Neuronal stem cell (in vitro differentiated cells): ENCODE measurements around the gene RAD52.

Source experiments
- DNase-seq: peaks from one replicate; pipeline ENCODE4 v3.0.0-alpha.2; 2013; ENCODE audit warnings: low spot score
- H2AFZ ChIP-seq: one replicate; pipeline ENCODE4 v1.6.1; 2013; ENCODE audit warnings: mild to moderate bottlenecking, low read length, inconsistent platforms
- H2AK5ac ChIP-seq: 2 replicates; pipeline ENCODE4 v1.6.1; 2013; ENCODE audit warnings: low read depth, mild to moderate bottlenecking, inconsistent platforms, low read length, moderate library complexity, mixed read lengths
- H2BK120ac ChIP-seq: 2 replicates; pipeline ENCODE4 v1.6.1; 2013; ENCODE audit warnings: low read depth, mild to moderate bottlenecking, inconsistent platforms, low read length, moderate library complexity, mixed read lengths
- H2BK12ac ChIP-seq: one replicate; pipeline ENCODE4 v1.6.1; 2013; ENCODE audit warnings: low read length, inconsistent platforms
- H2BK15ac ChIP-seq: 2 replicates; pipeline ENCODE4 v1.6.1; 2013; ENCODE audit warnings: mild to moderate bottlenecking, low read length, inconsistent platforms, mixed read lengths
- H2BK5ac ChIP-seq: one replicate; pipeline ENCODE4 v1.6.1; 2013; ENCODE audit warnings: inconsistent platforms, mild to moderate bottlenecking, low read length, moderate library complexity
- H3K14ac ChIP-seq: one replicate; pipeline ENCODE4 v1.6.1; 2013; ENCODE audit warnings: low read length, inconsistent platforms
- H3K18ac ChIP-seq: 2 replicates; pipeline ENCODE4 v1.6.1; 2013; ENCODE audit warnings: low read length, inconsistent platforms
- H3K23ac ChIP-seq: 2 replicates; pipeline ENCODE4 v1.6.1; 2013; ENCODE audit warnings: low read depth, mild to moderate bottlenecking, mixed read lengths, low read length, inconsistent platforms; ENCODE audit not compliant: poor library complexity
- H3K27ac ChIP-seq: replicated peaks from 3 replicates; pipeline ENCODE4 v1.5.1; 2013; ENCODE audit warnings: low read length, inconsistent platforms
- H3K27me3 ChIP-seq, 3 experiments: 2 replicates each; pipeline ENCODE4 v1.6.1; 2013; ENCODE audit warnings: low read length in 3 of 3, mild to moderate bottlenecking in 2 of 3, inconsistent platforms in 1 of 3, low read depth in 1 of 3, mixed read lengths in 1 of 3, moderate library complexity in 1 of 3; ENCODE audit not compliant: control insufficient read depth in 3 of 3, insufficient read depth in 3 of 3
- H3K36me3 ChIP-seq, 2 donors: replicated peaks in 1 of 2; 2 replicates each; pipeline ENCODE4 v1.6.1; 2013; ENCODE audit warnings: low read length in 2 of 2; ENCODE audit not compliant: control insufficient read depth in 2 of 2, insufficient read depth in 2 of 2
- H3K4ac ChIP-seq: 2 replicates; pipeline ENCODE4 v1.6.1; 2013; ENCODE audit warnings: inconsistent platforms, mild to moderate bottlenecking, low read length, moderate library complexity
- H3K4me1 ChIP-seq, 2 donors: 1 replicate in 1 of 2; 2 replicates in 1 of 2; pipeline ENCODE4 v1.6.1; 2013; ENCODE audit warnings: low read length in 2 of 2, low read depth in 1 of 2; ENCODE audit not compliant: control insufficient read depth in 2 of 2, insufficient read depth in 1 of 2
- H3K4me2 ChIP-seq: one replicate; pipeline ENCODE4 v1.6.1; 2013; ENCODE audit warnings: mild to moderate bottlenecking, low read length, inconsistent platforms; ENCODE audit not compliant: insufficient read depth, poor library complexity, severe bottlenecking
- H3K4me3 ChIP-seq, 2 donors: 2 replicates each; pipeline ENCODE4 v1.5.1; 2013; ENCODE audit warnings: low read length in 2 of 2, mild to moderate bottlenecking in 2 of 2, inconsistent platforms in 1 of 2, moderate library complexity in 1 of 2
- H3K79me1 ChIP-seq: one replicate; pipeline ENCODE4 v1.6.1; 2013; ENCODE audit warnings: low read depth, mild to moderate bottlenecking, inconsistent platforms, low read length, moderate library complexity
- H3K9ac ChIP-seq: one replicate; pipeline ENCODE4 v1.6.1; 2013; ENCODE audit warnings: mild to moderate bottlenecking, low read depth, low read length, inconsistent platforms; ENCODE audit not compliant: poor library complexity
- H3K9me3 ChIP-seq, 2 donors: replicated peaks in 1 of 2; 2 replicates each; pipeline versions ENCODE3 to v1.6.1; 2013; ENCODE audit warnings: low read length in 2 of 2, mild to moderate bottlenecking in 2 of 2, inconsistent platforms in 1 of 2, low read depth in 1 of 2, mixed read lengths in 1 of 2, moderate library complexity in 1 of 2; ENCODE audit not compliant: control insufficient read depth in 2 of 2, insufficient read depth in 1 of 2
- H4K8ac ChIP-seq: one replicate; pipeline ENCODE4 v1.6.1; 2013; ENCODE audit warnings: low read depth, mild to moderate bottlenecking, inconsistent platforms, low read length, moderate library complexity
- H4K91ac ChIP-seq: one replicate; pipeline ENCODE4 v1.6.1; 2013; ENCODE audit warnings: low read length, low read depth, mild to moderate bottlenecking, inconsistent platforms; ENCODE audit not compliant: poor library complexity
- WGBS, 2 donors: extraction: QIAGEN DNeasy Blood & Tissue Kit; methylation state at CpG; one replicate each; pipeline ENCODE4 v1.1.7; 2013; ENCODE audit warnings: missing lambda C conversion rate in 2 of 2, mixed read lengths in 1 of 2; ENCODE audit not compliant: insufficient read length in 2 of 2, insufficient replicate concordance in 1 of 2; ENCODE audit errors: extremely low coverage in 2 of 2; 5-methylcytosine and 5-hydroxymethylcytosine counted together

Gene RAD52

GRCh38 chr12:903055-903454 lies 46.4 kb downstream of the RAD52 start:
- no peaks in the 10 kb centered on the region for H3K27me3 ChIP-seq
- no peak overlapping the region for H3K18ac ChIP-seq
- H3K4me1 ChIP-seq: peaks cover 0 to 4% of the 10 kb centered on the region in 2 donors
- no peak overlapping the region for H3K4me2 ChIP-seq
- H2AK5ac ChIP-seq: no peak overlapping the region
- H3K14ac ChIP-seq: no peak overlapping the region
- H3K36me3 ChIP-seq: peaks cover 35 to 95% of the 10 kb centered on the region in 2 donors
- H3K4ac ChIP-seq: no peak overlapping the region
- no peak overlapping the region for H2BK12ac ChIP-seq
- H2BK5ac ChIP-seq: no peak overlapping the region
- no peak overlapping the region for H2BK15ac ChIP-seq
- no peak for DNase-seq
- H3K27ac ChIP-seq: no peak overlapping the region
- no peak overlapping the region for H4K8ac ChIP-seq
- no peak overlapping the region for H2BK120ac ChIP-seq
- no peaks in the 10 kb centered on the region for H3K79me1 ChIP-seq
- H3K9me3 ChIP-seq: no peaks in the 10 kb centered on the region
- no peak overlapping the region for H4K91ac ChIP-seq
- WGBS, 2 donors: no CpG with 5 or more reads among the region's 5 CpGs
- no peak overlapping the region for H3K9ac ChIP-seq
- no peak overlapping the region for H3K23ac ChIP-seq
- H3K4me3 ChIP-seq: no peak overlapping the region
- no peak overlapping the region for H2AFZ ChIP-seq

DNA sequence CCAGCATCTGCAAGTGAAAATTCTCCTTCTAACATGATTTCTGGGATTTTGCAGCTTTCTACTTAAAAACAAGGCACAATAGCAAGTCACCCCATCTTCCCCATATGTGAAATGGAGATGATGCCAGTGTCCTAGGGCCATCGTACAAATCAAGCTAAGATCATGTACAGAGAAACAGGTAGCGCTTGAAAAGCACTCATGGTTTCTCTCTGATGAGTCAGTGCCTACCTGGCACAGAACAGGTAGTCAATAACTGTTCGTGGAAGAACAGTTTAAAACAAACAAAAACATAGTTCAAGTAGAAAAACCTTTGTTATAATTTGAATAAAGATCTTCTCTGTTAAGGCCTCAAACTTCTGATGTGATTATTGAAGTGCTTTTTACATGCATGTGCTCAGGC lies 46.9 kb downstream of the RAD52 start:
- Histone ChIP-seq H3K27me3 (no peaks in the 10 kb centered on the region), H2AFZ (no peak overlapping the region), H3K23ac (no peak overlapping the region), H2BK15ac (no peak overlapping the region), H4K91ac (no peak overlapping the region), H3K4me3 (no peak overlapping the region), H3K27ac (no peak overlapping the region), H2AK5ac (no peak overlapping the region), H3K79me1 (no peaks in the 10 kb centered on the region), H3K18ac (no peak overlapping the region), H2BK5ac (no peak overlapping the region), H4K8ac (no peak overlapping the region), H3K14ac (no peak overlapping the region), H3K36me3 (peaks cover 34 to 95% of the 10 kb centered on the region in 2 donors), H3K4me2 (no peak overlapping the region), H2BK12ac (no peak overlapping the region), H3K4ac (no peak overlapping the region), H3K9ac (no peak overlapping the region), H3K9me3 (no peaks in the 10 kb centered on the region), H3K4me1 (peaks cover 0 to 4% of the 10 kb centered on the region in 2 donors), H2BK120ac (no peak overlapping the region)
- no CpG with 5 or more reads among the region's 3 CpGs for WGBS, 2 donors
- DNase-seq: no peak

DNA sequence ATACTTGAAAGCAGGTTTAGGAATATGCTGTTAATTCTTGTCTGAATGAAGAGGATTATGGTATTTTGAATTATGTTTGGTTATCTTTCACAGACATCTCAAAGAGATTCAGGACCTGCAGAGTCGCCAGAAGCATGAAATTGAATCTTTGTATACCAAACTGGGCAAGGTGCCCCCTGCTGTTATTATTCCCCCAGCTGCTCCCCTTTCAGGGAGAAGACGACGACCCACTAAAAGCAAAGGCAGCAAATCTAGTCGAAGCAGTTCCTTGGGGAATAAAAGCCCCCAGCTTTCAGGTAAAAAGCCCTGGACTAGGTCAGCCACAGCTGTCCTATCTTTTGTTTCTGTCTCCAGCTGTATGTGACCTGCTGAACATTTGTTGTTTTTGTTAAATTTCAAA lies 52.1 kb downstream of the RAD52 start:
- Histone ChIP-seq H3K4me2 (no peak overlapping the region), H2BK5ac (no peak overlapping the region), H4K8ac (no peak overlapping the region), H3K4me1 (no peaks in the 10 kb centered on the region), H2BK15ac (no peak overlapping the region), H3K9ac (no peak overlapping the region), H3K79me1 (no peaks in the 10 kb centered on the region), H4K91ac (no peak overlapping the region), H2BK120ac (no peak overlapping the region), H3K23ac (no peak overlapping the region), H3K27me3 (no peaks in the 10 kb centered on the region), H3K27ac (no peak overlapping the region), H3K4me3 (no peak overlapping the region), H2BK12ac (no peak overlapping the region), H3K14ac (no peak overlapping the region), H2AFZ (no peak overlapping the region), H3K18ac (no peak overlapping the region), H3K9me3 (no peaks in the 10 kb centered on the region), H2AK5ac (no peak overlapping the region), H3K4ac (no peak overlapping the region), H3K36me3 (peaks cover 20 to 91% of the 10 kb centered on the region in 2 donors)
- no CpG with 5 or more reads among the region's 4 CpGs for WGBS, 2 donors
- no peak for DNase-seq

DNA sequence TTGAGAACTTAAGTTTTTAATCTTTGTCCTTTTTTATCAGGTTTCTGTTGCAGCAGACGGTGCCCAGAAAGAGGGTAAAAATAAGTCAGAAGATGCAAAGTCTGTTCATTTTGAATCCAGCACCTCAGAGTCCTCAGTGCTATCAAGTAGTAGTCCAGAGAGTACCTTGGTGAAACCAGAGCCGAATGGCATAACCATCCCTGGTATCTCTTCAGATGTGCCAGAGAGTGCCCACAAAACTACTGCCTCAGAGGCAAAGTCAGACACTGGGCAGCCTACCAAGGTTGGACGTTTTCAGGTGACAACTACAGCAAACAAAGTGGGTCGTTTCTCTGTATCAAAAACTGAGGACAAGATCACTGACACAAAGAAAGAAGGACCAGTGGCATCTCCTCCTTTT lies 53.5 kb downstream of the RAD52 start:
- no peak overlapping the region for H2AK5ac ChIP-seq
- no peaks in the 10 kb centered on the region for H3K4me1 ChIP-seq
- no peak overlapping the region for H3K18ac ChIP-seq
- H3K4me2 ChIP-seq: no peak overlapping the region
- no peak overlapping the region for H2BK120ac ChIP-seq
- H2BK12ac ChIP-seq: no peak overlapping the region
- no peaks in the 10 kb centered on the region for H3K27me3 ChIP-seq
- H3K9me3 ChIP-seq: no peaks in the 10 kb centered on the region
- no peak overlapping the region for H4K8ac ChIP-seq
- H4K91ac ChIP-seq: no peak overlapping the region
- no peak overlapping the region for H2BK5ac ChIP-seq
- no peak overlapping the region for H3K4ac ChIP-seq
- H3K36me3 ChIP-seq: peaks cover 17 to 90% of the 10 kb centered on the region in 2 donors
- no peak overlapping the region for H3K9ac ChIP-seq
- H3K23ac ChIP-seq: no peak overlapping the region
- H3K27ac ChIP-seq: no peak overlapping the region
- no peak overlapping the region for H2AFZ ChIP-seq
- no peak for DNase-seq
- no peak overlapping the region for H2BK15ac ChIP-seq
- no peak overlapping the region for H3K14ac ChIP-seq
- no CpG with 5 or more reads among the region's 4 CpGs for WGBS, 2 donors
- no peak overlapping the region for H3K4me3 ChIP-seq
- H3K79me1 ChIP-seq: no peaks in the 10 kb centered on the region
